ENCODE results near the gene VCAN. TPM values are rescaled to one million over a fixed set of nuclear protein-coding genes. Genes with fewer than 3 reads are reported as not detected.

VCAN gene
- total and polyA plus RNA-seq, 2 of the 4 experiments (the other 2 are of a cell fraction) = 45.3 to 158 TPM

DNA sequence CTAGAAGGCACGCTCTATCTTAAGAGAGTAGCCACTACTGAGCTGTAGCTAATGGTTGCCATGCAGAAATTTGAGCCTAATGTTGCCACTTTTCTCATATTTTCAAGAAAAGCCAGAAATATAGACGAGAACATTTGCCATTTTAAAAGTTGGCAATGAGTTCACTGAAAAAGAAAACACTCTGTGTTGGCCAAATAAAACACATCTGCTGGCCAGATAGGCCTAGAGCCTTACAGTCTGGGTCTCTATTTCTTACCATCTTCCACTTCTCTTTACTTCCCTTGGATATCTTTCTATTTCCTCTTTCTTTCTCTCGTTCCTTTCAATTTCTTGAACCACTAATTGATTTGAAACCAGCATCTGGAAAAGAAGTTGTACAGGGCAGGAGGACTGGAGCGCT, 36.6 kb upstream of the VCAN start:
- intact Hi-C loops (cut with micrococcal nuclease) = loop anchor here (5.0 to 10.0 kb wide), 3 partner anchors 37 to 640 kb away; partner anchors contain the start of gene VCAN
- H3K9me3 ChIP-seq (ENCODE audit: control insufficient read depth, insufficient read depth, low read length) = no peaks in the 10 kb centered on the region
- H2BK5ac ChIP-seq (ENCODE audit: low read depth, low read length, poor library complexity, severe bottlenecking) = no peak overlapping the region
- no peaks in the 10 kb centered on the region for H3K4me1 ChIP-seq (ENCODE audit: control insufficient read depth, insufficient read depth, low read length)
- H3K36me3 ChIP-seq (ENCODE audit: control insufficient read depth, insufficient read depth, low read length) = no peaks in the 10 kb centered on the region
- H3K4me2 ChIP-seq (ENCODE audit: low read depth, low read length) = no peak overlapping the region
- no peaks in the 10 kb centered on the region for H3K9me1 ChIP-seq (ENCODE audit: insufficient read depth, low read length)
- H4K91ac ChIP-seq (ENCODE audit: insufficient read depth, low read depth, low read length) = no peak overlapping the region
- no peak overlapping the region for H3K23ac ChIP-seq (ENCODE audit: low read depth, low read length)
- dilution Hi-C loops (cut with HindIII; ENCODE audit: low sequenced_read_pairs, unreplicated experiment) = no loop called here
- no peak overlapping the region for H2BK120ac ChIP-seq (ENCODE audit: low read depth, low read length)
- ChIA-PET POLR2A (ENCODE audit: unreplicated experiment) (no interaction called here), CTCF (no interaction called here)
- DNase-seq = no peak
- no peak overlapping the region for H3K18ac ChIP-seq (ENCODE audit: low read depth, low read length)
- H2AK5ac ChIP-seq (ENCODE audit: low read depth, low read length) = no peak overlapping the region
- ATAC-seq (ENCODE audit: low read depth) = no peak
- H4K5ac ChIP-seq (ENCODE audit: low read depth, low read length) = no peak overlapping the region
- no peak overlapping the region for H2AFZ ChIP-seq (replicated peaks; ENCODE audit: low read length, poor library complexity)
- H2BK15ac ChIP-seq (ENCODE audit: low read depth, low read length) = no peak overlapping the region
- no peak overlapping the region for H3K14ac ChIP-seq (replicated peaks; ENCODE audit: low read depth, low read length)
- no peak overlapping the region for H3K4ac ChIP-seq (ENCODE audit: low read depth, low read length)
- H4K8ac ChIP-seq (ENCODE audit: low read depth in 2 of 2, low read length in 2 of 2) = no peak overlapping the region
- TF ChIP-seq MAZ (IDR thresholded peaks at IDR 0.05; ENCODE audit: borderline replicate concordance, low read depth, low read length) (no peak), SMC3 (IDR thresholded peaks at IDR 0.05; ENCODE audit: low read depth, low read length) (no peak), BHLHE40 (IDR thresholded peaks at IDR 0.05; ENCODE audit: low read depth, low read length) (no peak), RAD21 (IDR thresholded peaks at IDR 0.05; ENCODE audit: low read length) (no peak), FOS (IDR thresholded peaks at IDR 0.05; ENCODE audit: low read depth, low read length) (no peak), CHD1 (IDR thresholded peaks at IDR 0.05; ENCODE audit: low read depth, low read length) (no peak), MAFK (IDR thresholded peaks at IDR 0.05; ENCODE audit: low read depth, low read length) (no peak), NFE2L2 (IDR thresholded peaks at IDR 0.05; ENCODE audit: low read depth, low read length) (no peak), RFX5 (IDR thresholded peaks at IDR 0.05; ENCODE audit: low read depth, low read length) (no peak), CEBPB (IDR thresholded peaks at IDR 0.05; ENCODE audit: low read depth, low read length) (no peak), MXI1 (IDR thresholded peaks at IDR 0.05; ENCODE audit: borderline replicate concordance, low read depth, low read length) (no peak)
- TF ChIP-seq, protein P1, sequence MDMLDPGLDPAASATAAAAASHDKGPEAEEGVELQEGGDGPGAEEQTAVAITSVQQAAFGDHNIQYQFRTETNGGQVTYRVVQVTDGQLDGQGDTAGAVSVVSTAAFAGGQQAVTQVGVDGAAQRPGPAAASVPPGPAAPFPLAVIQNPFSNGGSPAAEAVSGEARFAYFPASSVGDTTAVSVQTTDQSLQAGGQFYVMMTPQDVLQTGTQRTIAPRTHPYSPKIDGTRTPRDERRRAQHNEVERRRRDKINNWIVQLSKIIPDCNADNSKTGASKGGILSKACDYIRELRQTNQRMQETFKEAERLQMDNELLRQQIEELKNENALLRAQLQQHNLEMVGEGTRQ (IDR thresholded peaks at IDR 0.05; ENCODE audit: low read depth, low read length) = no peak
- TF ChIP-seq, protein P2, sequence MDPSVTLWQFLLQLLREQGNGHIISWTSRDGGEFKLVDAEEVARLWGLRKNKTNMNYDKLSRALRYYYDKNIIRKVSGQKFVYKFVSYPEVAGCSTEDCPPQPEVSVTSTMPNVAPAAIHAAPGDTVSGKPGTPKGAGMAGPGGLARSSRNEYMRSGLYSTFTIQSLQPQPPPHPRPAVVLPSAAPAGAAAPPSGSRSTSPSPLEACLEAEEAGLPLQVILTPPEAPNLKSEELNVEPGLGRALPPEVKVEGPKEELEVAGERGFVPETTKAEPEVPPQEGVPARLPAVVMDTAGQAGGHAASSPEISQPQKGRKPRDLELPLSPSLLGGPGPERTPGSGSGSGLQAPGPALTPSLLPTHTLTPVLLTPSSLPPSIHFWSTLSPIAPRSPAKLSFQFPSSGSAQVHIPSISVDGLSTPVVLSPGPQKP (IDR thresholded peaks at IDR 0.05; ENCODE audit: borderline replicate concordance, low read depth, low read length) = no peak
- TF ChIP-seq, protein P3, sequence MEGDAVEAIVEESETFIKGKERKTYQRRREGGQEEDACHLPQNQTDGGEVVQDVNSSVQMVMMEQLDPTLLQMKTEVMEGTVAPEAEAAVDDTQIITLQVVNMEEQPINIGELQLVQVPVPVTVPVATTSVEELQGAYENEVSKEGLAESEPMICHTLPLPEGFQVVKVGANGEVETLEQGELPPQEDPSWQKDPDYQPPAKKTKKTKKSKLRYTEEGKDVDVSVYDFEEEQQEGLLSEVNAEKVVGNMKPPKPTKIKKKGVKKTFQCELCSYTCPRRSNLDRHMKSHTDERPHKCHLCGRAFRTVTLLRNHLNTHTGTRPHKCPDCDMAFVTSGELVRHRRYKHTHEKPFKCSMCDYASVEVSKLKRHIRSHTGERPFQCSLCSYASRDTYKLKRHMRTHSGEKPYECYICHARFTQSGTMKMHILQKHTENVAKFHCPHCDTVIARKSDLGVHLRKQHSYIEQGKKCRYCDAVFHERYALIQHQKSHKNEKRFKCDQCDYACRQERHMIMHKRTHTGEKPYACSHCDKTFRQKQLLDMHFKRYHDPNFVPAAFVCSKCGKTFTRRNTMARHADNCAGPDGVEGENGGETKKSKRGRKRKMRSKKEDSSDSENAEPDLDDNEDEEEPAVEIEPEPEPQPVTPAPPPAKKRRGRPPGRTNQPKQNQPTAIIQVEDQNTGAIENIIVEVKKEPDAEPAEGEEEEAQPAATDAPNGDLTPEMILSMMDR (conservative IDR thresholded peaks at IDR 0.05; ENCODE audit: low read depth, low read length) = no peak
- WGBS, 2 experiments (ENCODE audit: extremely low coverage in 2 of 2, insufficient read length in 1 of 2) = no CpG with 5 or more reads among the region's 4 CpGs
- no peak overlapping the region for H2AK9ac ChIP-seq (replicated peaks; ENCODE audit: low read depth, low read length, poor library complexity)
- H3K56ac ChIP-seq (ENCODE audit: extremely low read depth, insufficient read depth, low read length) = no peak overlapping the region
- H3K79me1 ChIP-seq (ENCODE audit: low read depth in 1 of 2, low read length in 2 of 2) = no peaks in the 10 kb centered on the region
- in situ Hi-C loops (cut with MboI; ENCODE audit: low sequenced_read_pairs) = loop anchor here (25.0 kb wide), 1 partner anchor 798 kb away; no protein-coding TSS in a partner anchor
- no TSS peak for BruUV-seq (replicated peaks)
- no peaks in the 10 kb centered on the region for H3K27me3 ChIP-seq (ENCODE audit: control insufficient read depth, insufficient read depth, low read length)
- no peaks in the 10 kb centered on the region for H4K20me1 ChIP-seq (ENCODE audit: insufficient read depth, low read length)
- H3K9ac ChIP-seq (ENCODE audit: low read depth, low read length) = no peak overlapping the region
- H3K27ac ChIP-seq (ENCODE audit: insufficient read depth, low read length) = no peak overlapping the region
- no peak overlapping the region for H3K4me3 ChIP-seq (ENCODE audit: insufficient read depth, low read depth, low read length)
- H2BK20ac ChIP-seq (ENCODE audit: low read depth, low read length) = no peak overlapping the region

Data from IMR-90 (cell line).